Tibial nerve (tissue), 4 donors: ENCODE measurements around the gene MED13L.

Experiments used
- EP300 ChIP-seq, 2 donors: sonication (generic); formaldehyde crosslinking; IDR thresholded peaks; one replicate each; pipeline ENCODE4 v1.6.1; 2017; ENCODE audit warnings: antibody characterized with exemption in 2 of 2, mild to moderate bottlenecking in 1 of 2
- POLR2A ChIP-seq, 2 donors: fragments of 450-650 bp; IDR thresholded peaks; one replicate each; pipeline ENCODE4 v1.6.1; 2017; ENCODE audit warnings: antibody characterized with exemption in 2 of 2, mild to moderate bottlenecking in 2 of 2, moderate library complexity in 2 of 2
- TF ChIP-seq, protein P1 (sequence below), 5 experiments: fragments of 200-600 bp in 3 of 5; fragments of 450-650 bp in 2 of 5; sonication (generic) in 3 of 5; IDR thresholded peaks; one replicate each; pipeline ENCODE4 v1.5.1; 2016 to 2019; ENCODE audit warnings: antibody characterized with exemption in 5 of 5, mild to moderate bottlenecking in 3 of 5, moderate library complexity in 2 of 5

DNA sequence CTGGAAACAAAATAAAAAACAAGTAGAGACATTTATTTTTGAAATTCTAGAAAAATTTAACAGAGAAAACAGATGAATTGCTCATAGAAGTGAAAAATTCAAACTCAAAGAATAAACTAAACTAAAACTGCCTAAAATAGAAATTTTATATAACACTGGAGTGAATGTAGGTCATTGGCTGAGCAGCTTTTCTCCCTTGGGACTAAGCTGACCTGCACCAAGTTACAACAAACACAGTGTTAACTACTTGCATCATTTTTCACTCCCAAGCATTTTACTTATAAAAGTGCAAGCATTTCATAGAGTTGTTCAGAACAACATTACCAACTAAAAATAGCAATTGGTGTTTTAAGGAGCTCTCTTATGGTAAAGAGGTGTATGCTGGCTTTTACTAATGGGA, 298.1 kb downstream of the MED13L start:
- TF ChIP-seq, protein P1, sequence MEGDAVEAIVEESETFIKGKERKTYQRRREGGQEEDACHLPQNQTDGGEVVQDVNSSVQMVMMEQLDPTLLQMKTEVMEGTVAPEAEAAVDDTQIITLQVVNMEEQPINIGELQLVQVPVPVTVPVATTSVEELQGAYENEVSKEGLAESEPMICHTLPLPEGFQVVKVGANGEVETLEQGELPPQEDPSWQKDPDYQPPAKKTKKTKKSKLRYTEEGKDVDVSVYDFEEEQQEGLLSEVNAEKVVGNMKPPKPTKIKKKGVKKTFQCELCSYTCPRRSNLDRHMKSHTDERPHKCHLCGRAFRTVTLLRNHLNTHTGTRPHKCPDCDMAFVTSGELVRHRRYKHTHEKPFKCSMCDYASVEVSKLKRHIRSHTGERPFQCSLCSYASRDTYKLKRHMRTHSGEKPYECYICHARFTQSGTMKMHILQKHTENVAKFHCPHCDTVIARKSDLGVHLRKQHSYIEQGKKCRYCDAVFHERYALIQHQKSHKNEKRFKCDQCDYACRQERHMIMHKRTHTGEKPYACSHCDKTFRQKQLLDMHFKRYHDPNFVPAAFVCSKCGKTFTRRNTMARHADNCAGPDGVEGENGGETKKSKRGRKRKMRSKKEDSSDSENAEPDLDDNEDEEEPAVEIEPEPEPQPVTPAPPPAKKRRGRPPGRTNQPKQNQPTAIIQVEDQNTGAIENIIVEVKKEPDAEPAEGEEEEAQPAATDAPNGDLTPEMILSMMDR (IDR thresholded peaks at IDR 0.05) = no peak
- no peak for TF ChIP-seq POLR2A (IDR thresholded peaks at IDR 0.05)
- no peak for TF ChIP-seq EP300 (IDR thresholded peaks at IDR 0.05)
